Measurements from ENCODE around the gene MNX1.
A peak's percentile ranks its signal among the peaks of the same experiment; 100 is the strongest.

MNX1 gene

DNA sequence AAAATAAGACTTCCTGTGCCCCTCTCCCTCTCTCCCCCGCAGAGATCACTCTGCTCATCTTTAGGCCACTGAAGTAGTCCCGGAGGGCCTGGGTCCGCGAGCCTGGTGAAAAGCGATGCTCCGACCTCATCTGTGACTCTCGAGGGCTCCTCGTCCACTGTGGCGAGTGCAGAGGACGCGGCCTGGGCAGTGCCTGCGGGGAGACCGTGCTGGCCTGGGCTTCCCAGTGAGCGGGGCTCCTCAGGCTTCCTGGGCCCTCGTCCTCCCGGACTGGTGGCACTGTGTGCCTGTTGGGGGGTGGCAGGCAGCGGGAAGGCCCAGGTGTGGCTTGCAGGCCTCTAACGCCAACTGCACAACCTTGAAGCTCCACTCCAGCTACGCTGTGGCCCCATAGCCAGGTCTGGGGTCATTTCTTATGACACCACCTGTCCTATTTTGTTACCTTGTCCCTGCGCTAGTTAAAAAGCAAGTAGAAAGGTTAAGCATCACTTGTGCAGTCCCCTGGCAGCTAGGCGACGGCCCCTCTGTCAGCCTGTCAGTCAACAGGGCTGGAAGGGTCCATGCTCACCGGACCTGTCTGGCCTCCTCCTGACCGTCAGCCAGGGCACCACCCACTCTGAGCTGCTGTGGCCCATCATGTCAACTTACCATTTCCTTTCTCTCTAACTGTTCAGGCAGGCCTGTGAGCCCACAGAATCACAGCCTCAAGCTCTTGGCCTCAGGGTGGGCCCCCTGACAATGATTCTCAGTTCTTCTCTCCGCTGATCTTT, 20.5 kb downstream of the MNX1 start:
- no peaks in the 10 kb centered on the region for H3K4me1 ChIP-seq (ENCODE audit: control insufficient read depth, insufficient read depth, low read length)

DNA sequence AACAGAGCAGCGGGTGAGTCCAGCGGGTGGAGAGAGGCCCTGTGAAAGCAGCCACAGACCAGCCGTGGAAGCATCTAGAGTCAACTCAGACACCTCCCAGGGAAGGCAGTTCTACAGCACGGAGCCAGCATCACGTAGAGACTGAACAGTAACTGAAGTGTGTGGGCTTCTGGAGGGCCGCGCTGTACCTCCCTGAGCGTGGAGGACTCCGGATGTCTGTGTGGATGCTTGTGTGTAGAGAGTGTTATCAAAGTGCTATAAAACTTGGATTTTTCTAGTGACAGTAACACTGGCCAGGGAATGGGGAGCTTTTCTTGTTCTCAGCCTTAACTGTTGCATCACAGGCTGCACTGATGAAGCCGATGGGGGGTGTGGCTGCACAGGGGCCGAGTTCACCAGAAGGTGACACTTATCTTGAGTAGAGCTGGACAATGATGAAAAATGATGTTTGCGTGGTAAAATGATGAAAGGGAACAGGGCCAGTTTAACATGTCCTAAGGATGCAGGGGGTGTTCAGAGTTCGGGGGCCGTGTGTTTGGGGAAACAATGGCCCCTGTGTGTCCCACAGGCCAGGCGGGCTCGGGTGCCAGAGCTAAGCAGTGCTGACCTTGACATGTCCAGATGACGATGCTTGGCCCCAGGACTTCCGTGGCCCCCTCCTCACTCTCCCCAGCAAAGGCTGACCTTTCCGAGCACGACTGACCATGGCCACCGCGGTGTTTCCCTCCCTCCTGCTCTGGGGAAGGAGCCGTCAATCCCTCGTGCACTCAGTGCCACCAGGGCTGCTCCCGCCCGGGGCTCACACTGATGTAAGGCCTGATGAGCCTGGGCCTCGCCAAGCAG, 21.9 kb downstream of the MNX1 start:
- Histone ChIP-seq H3K36me3 (ENCODE audit: insufficient read depth, low read length) (no peaks in the 10 kb centered on the region), H3K9me3 (replicated peaks; ENCODE audit: low read length) (no peaks in the 10 kb centered on the region), H3K4me3 (ENCODE audit: low read length) (no peak overlapping the region), H3K4me1 (ENCODE audit: control insufficient read depth, insufficient read depth, low read length) (no peaks in the 10 kb centered on the region), H3K9ac (ENCODE audit: low read depth, low read length) (no peak overlapping the region), H3K27me3 (ENCODE audit: control insufficient read depth, insufficient read depth, low read length) (peaks cover 17% of the 10 kb centered on the region), H3K4me2 (ENCODE audit: low read length) (no peak overlapping the region)

More for the DNA sequence above, 20.5 kb downstream of the MNX1 start:
- Histone ChIP-seq H3K27me3 (ENCODE audit: control insufficient read depth, insufficient read depth, low read length) (peaks cover 20% of the 10 kb centered on the region), H3K36me3 (ENCODE audit: insufficient read depth, low read length) (no peaks in the 10 kb centered on the region), H3K4me2 (ENCODE audit: low read length) (no peak overlapping the region), H3K9ac (ENCODE audit: low read depth, low read length) (no peak overlapping the region), H3K9me3 (replicated peaks; ENCODE audit: low read length) (no peaks in the 10 kb centered on the region), H3K4me3 (ENCODE audit: low read length) (no peak overlapping the region)

DNA sequence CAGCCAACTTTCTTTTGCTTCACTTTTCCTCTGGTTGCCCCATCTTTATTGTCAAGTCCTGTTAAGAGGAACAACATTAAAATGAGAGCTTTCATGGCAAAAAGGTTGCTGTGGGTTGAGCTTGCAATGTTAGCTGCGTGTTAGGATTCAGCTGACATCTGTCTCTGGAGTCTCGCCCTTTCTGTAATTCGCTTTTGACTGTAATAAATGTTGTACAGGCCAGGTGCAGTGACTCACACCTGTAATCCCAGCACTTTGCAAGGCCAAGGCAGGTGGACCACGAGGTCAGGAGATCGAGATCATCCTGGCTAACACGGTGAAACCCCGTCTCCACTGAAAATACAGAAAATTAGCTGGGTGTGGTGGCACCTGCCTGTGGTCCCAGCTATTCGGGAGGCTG, 24.1 kb downstream of the MNX1 start:
- no peaks in the 10 kb centered on the region for H3K9me3 ChIP-seq (replicated peaks; ENCODE audit: low read length)
- no peaks in the 10 kb centered on the region for H3K4me1 ChIP-seq (ENCODE audit: control insufficient read depth, insufficient read depth, low read length)
- H3K27me3 ChIP-seq (ENCODE audit: control insufficient read depth, insufficient read depth, low read length): no peaks in the 10 kb centered on the region
- no peak overlapping the region for H3K4me2 ChIP-seq (ENCODE audit: low read length)
- H3K9ac ChIP-seq (ENCODE audit: low read depth, low read length): no peak overlapping the region
- no peak overlapping the region for H3K4me3 ChIP-seq (ENCODE audit: low read length)
- no peaks in the 10 kb centered on the region for H3K36me3 ChIP-seq (ENCODE audit: insufficient read depth, low read length)

DNA sequence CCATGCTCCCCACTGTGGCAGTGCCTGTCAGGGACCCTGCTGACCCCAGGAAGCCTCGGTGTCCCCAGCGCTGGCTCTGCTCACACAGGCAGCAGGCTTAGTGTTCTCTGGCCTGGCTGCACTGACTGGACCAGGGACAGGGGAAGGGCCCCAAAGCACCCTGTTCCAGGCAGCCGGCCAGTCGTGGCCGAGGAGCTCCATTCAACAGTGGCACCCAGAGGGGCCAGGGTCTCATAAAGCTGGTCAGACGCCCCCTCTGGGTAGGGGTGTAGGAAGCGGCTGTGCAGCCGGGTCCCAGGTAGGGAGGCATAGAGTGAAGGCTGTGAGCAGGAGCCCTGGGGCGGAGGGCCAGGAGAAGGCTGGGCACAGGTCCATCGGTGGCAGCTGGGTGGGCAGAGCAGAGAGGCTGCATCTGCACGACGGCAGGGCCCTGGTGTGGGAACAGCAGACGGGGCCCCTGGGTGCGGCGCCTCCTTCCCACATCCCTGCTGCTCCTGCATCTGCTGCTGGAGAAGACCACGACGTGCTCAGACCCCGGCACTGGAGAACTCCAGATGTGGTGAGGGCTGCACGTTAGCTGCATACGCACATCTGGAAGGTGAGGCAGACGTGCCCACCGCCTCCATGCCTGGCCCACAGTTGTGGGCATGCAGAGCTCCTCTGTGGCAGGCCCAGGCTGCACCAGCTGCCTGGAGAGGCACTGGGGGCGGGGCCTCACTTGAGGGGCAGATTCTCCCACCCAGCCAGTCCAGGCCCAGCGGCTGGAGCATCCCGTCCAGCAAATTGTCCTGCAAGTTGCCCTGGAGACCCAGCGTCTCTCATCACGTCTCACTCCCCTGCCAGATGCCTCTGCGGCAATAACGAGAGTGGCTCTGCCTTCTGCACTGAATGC, 25.1 kb downstream of the MNX1 start:
- no peaks in the 10 kb centered on the region for H3K36me3 ChIP-seq (ENCODE audit: insufficient read depth, low read length)
- no peaks in the 10 kb centered on the region for H3K4me1 ChIP-seq (ENCODE audit: control insufficient read depth, insufficient read depth, low read length)
- H3K4me2 ChIP-seq (ENCODE audit: low read length): no peak overlapping the region
- H3K9me3 ChIP-seq (replicated peaks; ENCODE audit: low read length): no peaks in the 10 kb centered on the region
- H3K27me3 ChIP-seq (ENCODE audit: control insufficient read depth, insufficient read depth, low read length): no peaks in the 10 kb centered on the region
- H3K9ac ChIP-seq (ENCODE audit: low read depth, low read length): no peak overlapping the region
- no peak overlapping the region for H3K4me3 ChIP-seq (ENCODE audit: low read length)

- H3K4me3 ChIP-seq (ENCODE audit: low read length): peak overlapping the region; percentile 48
Observed at GRCh38 chr7:156984174-156984891, 26.1 kb downstream of the MNX1 start.

DNA sequence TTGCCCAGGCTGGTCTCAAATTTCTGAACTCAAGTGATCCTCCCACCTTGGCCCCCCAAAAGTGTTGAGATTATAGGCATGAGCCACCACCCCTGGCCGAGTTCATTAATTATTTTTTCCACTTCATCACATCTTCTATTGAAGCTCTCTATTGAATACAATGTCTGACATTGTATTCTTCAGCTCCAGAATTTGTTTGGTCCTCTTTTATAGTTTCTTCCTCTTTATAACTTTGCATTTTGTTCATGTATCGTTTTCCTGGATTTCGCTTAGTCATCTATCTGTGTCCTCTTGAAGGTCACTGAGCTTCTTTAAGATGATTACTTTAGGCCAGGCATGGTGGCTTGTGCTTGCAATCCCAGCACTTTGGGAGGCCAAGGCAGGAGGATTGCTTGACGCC, 30.8 kb downstream of the MNX1 start:
- Histone ChIP-seq H3K9ac (ENCODE audit: low read depth, low read length) (no peak overlapping the region), H3K27me3 (ENCODE audit: control insufficient read depth, insufficient read depth, low read length) (no peaks in the 10 kb centered on the region), H3K4me1 (ENCODE audit: control insufficient read depth, insufficient read depth, low read length) (no peaks in the 10 kb centered on the region), H3K4me3 (ENCODE audit: low read length) (no peak overlapping the region), H3K4me2 (ENCODE audit: low read length) (no peak overlapping the region), H3K9me3 (replicated peaks; ENCODE audit: low read length) (no peaks in the 10 kb centered on the region), H3K36me3 (ENCODE audit: insufficient read depth, low read length) (peaks cover 8% of the 10 kb centered on the region)

More at GRCh38 chr7:156984174-156984891, 26.1 kb downstream of the MNX1 start:
- Histone ChIP-seq H3K27me3 (ENCODE audit: control insufficient read depth, insufficient read depth, low read length) (no peaks in the 10 kb centered on the region), H3K4me2 (ENCODE audit: low read length) (peak overlapping the region; percentile 61), H3K4me1 (ENCODE audit: control insufficient read depth, insufficient read depth, low read length) (no peaks in the 10 kb centered on the region), H3K9ac (ENCODE audit: low read depth, low read length) (no peak overlapping the region), H3K36me3 (ENCODE audit: insufficient read depth, low read length) (no peaks in the 10 kb centered on the region), H3K9me3 (replicated peaks; ENCODE audit: low read length) (no peaks in the 10 kb centered on the region)

- no peaks in the 10 kb centered on the region for H3K9me3 ChIP-seq (replicated peaks; ENCODE audit: low read length)
- peaks cover 8% of the 10 kb centered on the region for H3K36me3 ChIP-seq (ENCODE audit: insufficient read depth, low read length)
- no peak overlapping the region for H3K9ac ChIP-seq (ENCODE audit: low read depth, low read length)
- no peak overlapping the region for H3K4me2 ChIP-seq (ENCODE audit: low read length)
- H3K4me1 ChIP-seq (ENCODE audit: control insufficient read depth, insufficient read depth, low read length): no peaks in the 10 kb centered on the region
- H3K27me3 ChIP-seq (ENCODE audit: control insufficient read depth, insufficient read depth, low read length): no peaks in the 10 kb centered on the region
- H3K4me3 ChIP-seq (ENCODE audit: low read length): no peak overlapping the region
Observed at GRCh38 chr7:156979007-156979606, 31.4 kb downstream of the MNX1 start.

GRCh38 chr7:156975620-156976019, 34.8 kb downstream of the MNX1 start:
- H3K27me3 ChIP-seq (ENCODE audit: control insufficient read depth, insufficient read depth, low read length): no peaks in the 10 kb centered on the region
- H3K9me3 ChIP-seq (replicated peaks; ENCODE audit: low read length): no peaks in the 10 kb centered on the region
- H3K4me2 ChIP-seq (ENCODE audit: low read length): no peak overlapping the region
- no peak overlapping the region for H3K4me3 ChIP-seq (ENCODE audit: low read length)
- H3K9ac ChIP-seq (ENCODE audit: low read depth, low read length): no peak overlapping the region
- H3K4me1 ChIP-seq (ENCODE audit: control insufficient read depth, insufficient read depth, low read length): no peaks in the 10 kb centered on the region
- H3K36me3 ChIP-seq (ENCODE audit: insufficient read depth, low read length): peaks cover 20% of the 10 kb centered on the region

GRCh38 chr7:156969972-156970420, 40.5 kb downstream of the MNX1 start:
- no peaks in the 10 kb centered on the region for H3K9me3 ChIP-seq (replicated peaks; ENCODE audit: low read length)
- no peak overlapping the region for H3K4me3 ChIP-seq (ENCODE audit: low read length)
- peaks cover 53% of the 10 kb centered on the region for H3K36me3 ChIP-seq (ENCODE audit: insufficient read depth, low read length)
- H3K27me3 ChIP-seq (ENCODE audit: control insufficient read depth, insufficient read depth, low read length): no peaks in the 10 kb centered on the region
- no peak overlapping the region for H3K4me2 ChIP-seq (ENCODE audit: low read length)
- H3K4me1 ChIP-seq (ENCODE audit: control insufficient read depth, insufficient read depth, low read length): no peaks in the 10 kb centered on the region
- H3K9ac ChIP-seq (ENCODE audit: low read depth, low read length): no peak overlapping the region

- Histone ChIP-seq H3K9ac (ENCODE audit: low read depth, low read length) (no peak overlapping the region), H3K4me2 (ENCODE audit: low read length) (no peak overlapping the region), H3K36me3 (ENCODE audit: insufficient read depth, low read length) (peaks cover 70% of the 10 kb centered on the region), H3K27me3 (ENCODE audit: control insufficient read depth, insufficient read depth, low read length) (no peaks in the 10 kb centered on the region), H3K9me3 (replicated peaks; ENCODE audit: low read length) (no peaks in the 10 kb centered on the region), H3K4me3 (ENCODE audit: low read length) (no peak overlapping the region), H3K4me1 (ENCODE audit: control insufficient read depth, insufficient read depth, low read length) (no peaks in the 10 kb centered on the region)
Observed at GRCh38 chr7:156968183-156968582, 42.3 kb downstream of the MNX1 start.
